Measurements from ENCODE around the gene CALHM2.
"Not testable (repeated sequence)": the region's sequence is repeated elsewhere in the genome, so short reads cannot be mapped to it uniquely, and the experiment has no call there.

CALHM2 gene

DNA sequence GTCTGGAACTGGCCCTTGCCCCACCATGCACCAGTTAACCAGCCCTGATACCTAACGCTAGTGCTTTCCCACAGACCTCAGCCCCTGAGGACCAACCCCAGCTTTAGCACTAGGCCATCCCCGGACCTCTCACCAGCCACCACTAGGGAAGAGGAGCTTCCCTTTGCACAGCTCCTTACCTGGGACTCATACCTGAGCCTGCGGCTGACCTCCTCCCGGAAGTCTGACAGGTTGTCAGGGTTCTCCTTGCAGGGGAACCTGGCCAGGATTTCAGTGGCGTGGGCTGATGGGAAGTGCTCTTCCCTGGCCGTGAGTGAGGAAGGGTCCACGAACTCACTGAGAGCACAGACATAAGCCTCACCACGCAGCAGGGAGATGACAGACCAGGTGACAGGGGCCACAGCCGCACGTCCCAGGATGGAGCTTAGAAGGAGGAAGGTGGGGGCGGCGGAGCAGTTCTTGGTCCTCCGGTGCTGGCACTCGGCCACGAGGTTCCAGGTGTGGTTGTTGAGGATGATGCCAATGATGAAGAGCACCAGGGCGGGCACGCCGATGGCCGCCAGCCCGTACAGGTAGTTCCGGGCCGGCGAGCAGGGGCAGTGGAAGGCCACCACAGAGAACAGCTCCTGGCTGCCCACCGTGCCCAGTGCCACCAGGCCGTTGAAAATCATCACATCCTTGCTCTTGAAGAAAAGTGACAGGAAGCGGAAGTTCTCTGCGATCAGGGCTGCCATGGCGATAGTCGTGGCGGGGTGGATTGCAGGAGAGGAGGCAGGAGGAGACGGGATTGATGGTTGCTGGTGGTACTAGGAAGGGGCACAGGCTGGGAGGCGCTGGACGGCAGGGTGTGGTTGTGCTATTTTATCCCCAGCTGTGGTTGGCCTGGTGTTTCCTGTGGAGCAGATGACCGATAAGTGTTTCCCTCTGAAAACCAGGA lies 2.7 kb downstream of the CALHM2 start:
- no peak for DNase-seq (ENCODE audit: low read depth)

DNA sequence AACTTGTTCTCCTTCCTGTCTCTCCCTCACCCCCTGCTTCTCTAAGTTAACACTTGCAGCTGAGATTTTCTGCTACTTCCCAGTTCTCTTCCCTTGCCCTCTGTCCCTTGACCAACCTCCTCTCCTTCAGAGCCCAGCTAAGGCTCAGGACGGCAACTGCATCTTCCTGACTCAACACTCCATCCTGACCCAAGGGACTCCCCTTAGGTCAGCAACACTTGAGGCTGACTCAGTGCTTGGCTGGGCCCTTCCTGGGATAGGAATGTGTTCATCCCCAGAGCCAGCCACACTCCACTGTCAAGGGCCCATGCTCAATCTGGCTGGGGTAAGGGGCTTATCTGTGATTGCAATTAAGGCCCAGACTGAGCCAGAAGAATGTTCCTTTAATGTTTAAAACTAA lies 3.4 kb downstream of the CALHM2 start:
- DNase-seq (ENCODE audit: low read depth): no peak

DNA sequence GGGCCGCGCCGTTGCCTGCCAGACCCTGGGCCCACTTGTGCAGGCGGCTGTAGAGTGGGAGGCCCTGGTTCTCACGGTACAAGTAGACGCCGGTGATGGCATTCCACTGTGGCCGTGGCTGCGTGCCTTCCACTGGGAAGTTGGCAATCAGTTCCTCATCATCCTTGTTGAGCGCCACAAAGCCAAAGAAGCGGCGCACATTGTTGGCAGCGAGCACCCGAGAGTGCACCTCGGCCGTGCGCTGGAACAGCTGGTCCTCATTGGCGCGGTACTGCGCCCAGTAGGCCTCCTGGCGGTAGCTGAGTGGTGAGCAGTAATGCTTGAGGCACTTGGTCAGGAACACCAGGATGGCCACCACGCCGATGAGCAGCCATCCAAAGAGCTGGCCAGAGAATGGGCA lies 5.0 kb downstream of the CALHM2 start:
- no peak for DNase-seq (ENCODE audit: low read depth)

DNA sequence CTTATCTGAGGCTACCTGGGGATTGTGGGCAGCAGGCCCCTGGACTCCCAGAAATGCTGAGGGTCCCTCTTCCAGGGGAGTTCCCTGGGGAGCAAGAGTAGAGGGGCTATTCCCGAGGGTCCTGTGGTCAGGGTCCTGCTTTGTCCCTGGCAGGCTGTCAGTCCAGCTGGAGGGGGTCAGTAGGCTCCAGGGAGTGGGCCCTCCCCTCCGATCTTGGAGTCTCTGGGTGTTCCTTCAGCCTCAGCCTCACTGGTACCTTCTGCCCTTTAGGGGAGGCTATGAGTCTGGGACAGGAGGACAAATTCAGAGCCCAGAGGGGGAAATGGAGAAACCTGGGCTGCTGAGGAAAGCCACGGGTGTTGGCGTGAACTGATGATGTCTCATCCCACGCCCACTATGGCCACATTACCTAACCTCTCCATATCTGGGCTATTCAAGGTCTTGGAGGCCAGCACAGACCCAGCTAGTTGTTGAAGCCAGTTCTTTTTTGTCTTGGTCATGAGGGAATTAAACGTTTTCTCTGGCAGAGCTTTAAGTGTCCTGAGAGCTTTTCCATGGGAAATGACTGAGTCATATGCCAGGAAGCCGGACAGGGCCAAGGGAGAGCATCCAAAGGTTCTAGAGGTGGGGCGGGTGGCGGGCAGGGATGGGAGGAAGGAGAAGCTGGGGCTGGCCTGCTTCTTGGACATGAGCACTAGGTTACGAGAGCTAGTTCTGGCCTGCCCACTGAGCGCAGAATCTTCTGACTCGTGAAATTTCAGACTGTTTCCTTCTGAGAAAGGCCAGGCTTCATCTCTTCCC lies 6.2 kb downstream of the CALHM2 start:
- DNase-seq (ENCODE audit: low read depth): no peak

DNA sequence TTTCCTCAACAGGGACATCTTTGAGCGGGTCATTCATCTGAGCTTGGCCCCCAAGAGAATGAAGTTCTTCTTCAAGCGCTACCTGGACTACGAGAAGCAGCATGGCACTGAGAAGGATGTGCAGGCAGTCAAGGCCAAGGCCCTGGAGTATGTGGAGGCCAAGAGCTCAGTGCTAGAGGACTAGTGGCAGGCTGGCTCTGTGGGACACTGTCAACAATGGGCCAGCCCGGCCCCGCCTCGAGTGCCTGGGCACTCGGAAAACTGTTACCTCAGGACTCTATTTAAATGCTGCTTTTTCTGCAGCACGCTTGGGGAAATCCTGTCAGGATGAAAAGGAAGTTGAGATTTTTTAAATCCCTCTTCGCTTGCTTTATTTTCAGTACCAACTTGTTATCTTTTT lies 6.8 kb downstream of the CALHM2 start:
- DNase-seq (ENCODE audit: low read depth): no peak

DNA sequence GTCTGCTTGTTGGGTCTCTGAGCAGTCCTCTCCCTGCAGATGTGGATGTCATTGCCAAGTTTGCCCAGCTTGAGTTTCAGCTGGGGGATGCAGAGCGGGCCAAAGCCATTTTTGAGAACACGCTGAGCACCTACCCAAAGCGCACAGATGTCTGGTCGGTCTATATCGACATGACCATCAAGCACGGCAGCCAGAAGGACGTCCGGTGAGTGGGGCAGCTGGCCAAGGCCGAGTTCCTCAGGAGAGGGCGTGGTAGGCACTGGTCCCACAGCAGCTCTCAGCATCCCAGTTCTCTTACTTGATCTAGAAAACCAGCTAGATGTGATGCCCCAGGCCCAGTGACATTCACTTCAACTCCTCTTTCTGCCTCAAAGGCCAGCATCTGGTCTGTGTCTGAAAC lies 7.7 kb downstream of the CALHM2 start:
- no peak for DNase-seq (ENCODE audit: low read depth)

DNA sequence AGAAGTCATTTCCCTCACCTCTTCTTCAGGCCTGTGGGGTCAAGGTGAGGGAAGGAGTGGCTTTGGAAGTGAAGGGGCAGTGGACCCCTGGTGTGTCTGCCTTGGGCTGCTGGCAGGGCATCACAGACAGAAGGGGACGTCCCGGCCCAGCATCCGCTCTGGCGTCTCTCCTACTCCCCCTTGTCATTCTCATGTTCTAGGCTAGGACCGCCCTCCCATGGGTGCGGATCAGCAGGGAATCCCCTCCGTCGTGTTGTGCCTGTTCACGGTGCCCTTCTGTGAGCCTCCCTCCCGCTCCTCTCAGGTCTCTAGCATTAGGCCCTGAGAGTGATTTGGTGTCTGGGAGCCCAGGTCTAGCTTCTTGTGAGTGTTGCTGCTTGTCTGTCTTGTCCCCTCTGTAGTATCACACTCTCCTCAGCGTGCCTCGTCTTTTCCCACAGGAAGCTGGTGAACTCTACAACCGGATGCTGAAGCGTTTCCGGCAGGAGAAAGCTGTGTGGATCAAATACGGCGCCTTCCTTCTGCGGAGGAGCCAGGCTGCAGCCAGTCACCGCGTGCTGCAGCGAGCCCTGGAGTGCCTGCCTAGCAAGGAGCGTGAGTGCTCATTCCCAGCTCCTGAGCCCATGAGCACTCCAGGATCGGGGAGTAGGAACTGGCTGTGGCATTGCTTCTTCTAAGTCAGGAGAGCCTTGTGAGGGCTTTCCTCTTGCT lies 8.5 kb downstream of the CALHM2 start:
- no peak for DNase-seq (ENCODE audit: low read depth)

DNA sequence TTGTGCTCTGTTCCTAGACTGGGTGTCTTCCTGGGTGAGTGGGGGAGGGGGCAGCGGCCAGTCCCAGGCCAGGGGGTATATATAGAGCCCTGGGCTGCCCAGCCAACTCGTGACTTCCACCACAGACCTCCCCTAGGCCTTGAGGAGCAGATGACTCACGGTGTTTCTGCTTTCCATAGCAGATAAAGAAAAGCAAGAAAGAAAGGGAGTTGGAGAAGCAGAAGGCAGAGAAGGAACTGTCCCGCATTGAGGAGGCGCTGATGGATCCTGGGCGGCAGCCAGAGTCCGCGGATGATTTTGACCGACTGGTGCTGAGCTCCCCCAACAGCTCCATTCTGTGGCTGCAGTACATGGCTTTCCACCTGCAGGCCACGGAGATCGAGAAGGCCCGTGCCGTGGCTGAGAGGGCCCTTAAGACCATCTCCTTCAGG lies 10.1 kb downstream of the CALHM2 start:
- no peak for DNase-seq (ENCODE audit: low read depth)

DNA sequence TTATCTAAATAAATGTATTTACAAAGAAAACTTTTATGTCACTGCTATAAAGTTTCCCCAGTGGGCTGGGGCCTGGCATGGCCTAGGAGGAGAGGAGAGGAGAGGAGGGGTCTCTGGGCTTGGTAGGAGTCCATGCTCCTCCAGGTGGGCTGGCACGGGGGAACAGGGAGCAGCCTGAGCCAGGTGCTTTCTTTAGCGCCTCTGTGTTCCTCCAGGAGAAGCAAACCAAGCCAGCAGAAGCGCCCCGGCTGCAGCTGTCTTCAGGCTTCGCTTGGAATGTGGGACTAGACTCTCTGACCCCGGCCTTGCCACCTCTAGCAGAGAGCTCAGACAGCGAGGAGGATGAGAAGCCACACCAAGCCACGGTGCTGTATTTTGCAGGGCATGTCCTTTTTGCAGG lies 10.6 kb downstream of the CALHM2 start:
- DNase-seq (ENCODE audit: low read depth): no peak

DNA sequence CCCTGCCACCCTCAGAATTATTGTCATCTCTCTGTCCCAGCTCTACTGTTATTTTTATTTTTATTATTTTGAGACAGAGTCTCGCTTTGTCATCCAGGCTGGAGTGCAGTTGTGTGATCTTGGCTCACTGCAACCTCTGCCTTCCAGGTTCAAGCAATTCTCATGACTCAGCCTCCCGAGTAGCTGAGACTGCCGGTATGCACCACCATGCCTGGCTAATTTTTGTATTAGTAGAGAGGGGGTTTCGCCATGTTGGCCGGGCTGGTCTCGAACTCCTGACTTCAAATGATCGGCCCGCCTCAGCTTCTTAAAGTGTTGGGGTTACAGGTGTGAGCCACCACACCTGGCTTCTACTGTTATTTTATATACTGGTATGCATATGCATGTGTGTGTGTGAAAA lies 11.0 kb downstream of the CALHM2 start:
- no peak for DNase-seq (ENCODE audit: low read depth)

DNA sequence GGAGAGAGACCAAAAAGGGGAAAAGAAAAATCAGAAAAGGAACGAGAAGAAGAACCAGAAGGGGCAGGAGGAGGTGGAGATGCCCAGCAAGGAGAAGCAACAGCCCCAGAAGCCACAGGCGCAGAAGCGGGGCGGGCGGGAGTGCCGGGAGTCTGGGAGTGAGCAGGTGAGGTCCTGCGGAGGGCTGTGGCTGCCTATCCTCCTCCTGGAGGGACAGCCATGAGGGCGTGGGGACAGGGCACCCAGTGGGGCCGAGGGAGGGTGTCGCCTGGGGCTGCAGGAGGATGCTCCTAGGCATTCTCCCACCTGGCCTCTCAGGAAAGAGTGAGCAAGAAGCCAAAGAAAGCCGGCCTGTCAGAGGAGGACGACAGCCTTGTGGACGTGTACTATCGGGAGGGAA lies 11.8 kb downstream of the CALHM2 start:
- DNase-seq (ENCODE audit: low read depth): no peak

DNA sequence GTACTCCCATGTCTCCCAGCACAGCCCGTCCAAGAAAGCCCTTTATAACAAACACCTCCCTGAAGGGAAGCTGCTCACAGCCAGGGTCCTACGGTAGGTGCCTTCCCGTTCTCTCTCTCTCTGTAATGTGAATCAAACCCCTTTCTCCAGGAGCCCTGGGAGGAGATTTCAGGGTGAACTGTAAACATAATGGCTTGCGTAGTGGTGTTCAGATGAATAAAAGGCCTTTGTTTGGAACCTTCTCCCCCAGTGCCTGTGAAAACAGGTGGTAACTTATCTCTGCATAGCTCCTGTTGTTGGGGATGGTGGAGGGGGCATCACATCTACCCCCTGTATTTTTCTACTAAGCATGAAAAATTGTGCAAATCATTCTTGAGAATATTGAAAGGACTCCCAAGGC lies 12.4 kb downstream of the CALHM2 start:
- no peak for DNase-seq (ENCODE audit: low read depth)

DNA sequence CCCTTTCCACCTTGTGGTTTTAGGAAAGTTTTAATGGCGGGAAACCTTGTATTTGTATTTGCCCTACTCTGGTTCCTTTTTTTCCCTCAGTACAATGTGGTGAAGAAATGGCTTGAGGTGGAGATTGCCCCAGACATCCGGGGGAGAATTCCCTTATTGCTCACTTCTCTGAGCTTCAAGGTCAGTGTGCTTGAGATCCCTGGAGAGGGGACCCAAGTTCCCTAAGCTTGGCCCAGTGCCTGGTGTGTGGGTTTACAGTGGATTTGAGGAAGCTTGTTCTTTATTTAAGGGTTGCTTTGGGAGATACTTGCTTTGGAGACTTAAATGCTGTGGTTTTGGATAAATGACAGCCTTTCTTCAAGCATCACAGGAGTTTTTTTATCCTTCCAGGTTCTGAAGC lies 18.3 kb downstream of the CALHM2 start:
- DNase-seq (ENCODE audit: low read depth): no peak

DNA sequence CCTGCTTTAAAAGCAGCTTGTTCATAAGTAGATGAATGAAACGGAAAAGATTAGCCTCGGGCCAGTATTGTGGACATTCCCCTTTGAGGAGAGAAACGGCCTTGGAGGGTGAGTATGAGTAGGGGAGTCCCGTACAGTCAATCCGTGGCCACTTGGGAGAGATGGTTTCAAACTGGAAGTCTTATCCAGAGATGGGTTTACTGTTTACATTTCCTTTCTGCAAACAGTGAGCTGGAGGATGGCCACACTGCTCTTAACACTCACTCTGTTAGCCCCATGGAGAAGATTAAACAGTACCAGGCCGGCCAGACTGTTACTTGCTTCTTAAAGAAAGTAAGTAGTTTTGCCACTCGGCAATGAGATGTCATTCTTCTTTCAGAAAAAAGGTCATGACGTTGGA lies 20.3 kb downstream of the CALHM2 start:
- DNase-seq (ENCODE audit: low read depth): no peak

DNA sequence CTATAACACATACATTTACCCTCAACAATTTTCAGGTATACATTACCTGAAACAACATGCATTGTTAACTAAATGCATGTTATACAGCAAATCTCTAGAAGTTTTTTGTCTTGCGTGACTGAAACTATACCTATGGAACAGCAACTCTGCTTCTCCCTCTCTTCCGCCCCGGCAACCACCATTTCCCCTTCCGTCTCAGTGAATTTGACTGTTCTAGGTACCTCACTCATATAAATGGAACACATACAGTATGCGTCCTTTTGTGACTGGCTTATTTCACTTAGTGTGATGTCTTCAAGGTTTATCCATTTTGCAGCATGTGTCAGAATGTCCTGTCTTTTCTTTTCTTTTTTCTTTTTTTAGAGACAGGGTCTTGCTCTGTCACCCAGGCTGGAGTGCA lies 22.5 kb downstream of the CALHM2 start:
- DNase-seq (ENCODE audit: low read depth): no peak

DNA sequence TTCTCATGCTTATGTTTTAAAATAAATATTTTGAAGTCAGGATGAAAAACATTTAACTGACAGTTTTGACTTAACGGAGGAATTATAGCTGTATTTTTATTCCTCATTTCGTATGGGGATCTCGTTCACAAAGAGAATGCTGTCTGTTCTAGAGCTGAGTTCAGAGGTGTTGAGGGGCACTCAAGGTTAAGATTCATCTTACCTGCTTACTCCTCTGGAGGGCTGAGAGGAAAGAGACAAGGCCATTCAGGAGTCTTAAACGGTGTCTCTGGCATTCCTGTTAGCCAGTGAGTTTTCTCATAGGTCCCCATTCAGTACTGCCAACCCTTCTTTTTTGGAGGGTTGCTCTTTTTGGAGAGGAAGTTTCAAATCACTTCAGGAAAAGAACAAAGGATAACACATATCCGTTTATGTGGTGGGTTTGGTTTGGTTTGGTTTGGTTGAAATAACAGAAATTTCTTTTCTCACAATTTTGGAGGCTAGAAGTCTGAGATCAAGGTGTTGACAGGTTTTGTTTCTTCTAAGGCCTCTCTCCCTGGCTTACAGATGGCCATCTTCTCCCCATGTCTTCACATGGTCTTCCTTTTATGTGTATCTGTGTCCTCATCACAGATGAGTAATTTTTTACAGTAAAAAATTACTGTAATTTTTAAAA lies 23.1 kb downstream of the CALHM2 start:
- DNase-seq (ENCODE audit: low read depth): no peak

DNA sequence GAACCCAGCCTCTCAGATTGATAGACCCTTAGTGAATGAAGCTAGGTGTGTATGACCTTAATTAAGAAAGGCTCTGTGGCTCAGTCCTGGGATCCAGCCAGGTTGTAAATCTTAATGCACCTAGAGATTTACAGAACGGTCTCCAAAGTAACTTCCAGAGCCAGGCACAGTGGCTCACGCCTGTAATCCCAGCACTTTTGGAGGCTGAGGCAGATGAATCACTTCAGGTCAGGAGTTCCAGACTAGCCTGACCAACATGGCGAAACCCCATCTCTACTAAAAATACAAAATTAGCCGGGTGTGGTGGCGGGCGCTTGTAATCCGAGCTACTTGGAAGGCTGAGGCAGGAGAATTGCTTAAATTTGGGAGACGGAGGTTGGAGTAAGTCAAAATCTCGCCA lies 24.3 kb downstream of the CALHM2 start:
- DNase-seq (ENCODE audit: low read depth): no peak

DNA sequence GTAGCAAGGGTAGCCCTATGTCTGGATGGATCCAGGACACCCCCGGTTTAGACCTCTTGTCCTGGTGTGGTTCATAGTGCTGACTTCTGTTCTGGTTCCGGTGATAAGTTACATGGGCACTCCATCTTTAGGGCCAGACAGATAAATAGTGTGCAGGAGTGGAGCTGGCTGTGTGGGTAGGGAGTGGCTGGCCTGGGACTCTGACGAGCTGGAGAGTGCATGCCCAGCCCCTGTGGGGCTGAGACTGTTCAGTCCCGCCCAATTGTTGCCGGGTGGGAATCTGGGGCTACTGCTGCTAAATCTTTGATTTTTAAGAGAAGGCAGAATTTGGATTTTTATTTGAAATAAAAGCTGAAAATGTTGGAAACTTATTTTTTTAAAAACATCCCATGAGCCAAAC lies 28.4 kb downstream of the CALHM2 start:
- DNase-seq (ENCODE audit: low read depth): no peak

DNA sequence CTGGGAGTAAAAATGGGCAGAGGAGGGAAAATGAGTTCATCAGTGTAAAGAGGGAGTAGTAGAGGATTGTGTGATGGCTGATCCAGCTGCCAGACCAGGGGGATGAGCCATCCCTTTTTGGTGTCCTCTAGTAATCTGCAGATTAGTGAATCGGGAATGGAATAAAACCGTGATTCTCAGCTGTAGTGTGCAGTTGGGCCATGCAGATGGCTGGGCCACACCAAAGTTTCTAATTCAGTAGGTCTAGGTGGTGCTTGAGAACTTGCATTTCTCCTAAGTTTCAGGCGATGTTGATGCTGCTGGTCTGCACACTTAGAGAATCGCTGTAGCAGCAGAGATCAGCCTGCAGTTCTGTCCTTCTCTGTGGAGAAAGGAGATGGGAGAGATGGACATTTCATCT lies 33.1 kb downstream of the CALHM2 start:
- DNase-seq (ENCODE audit: low read depth): no peak

DNA sequence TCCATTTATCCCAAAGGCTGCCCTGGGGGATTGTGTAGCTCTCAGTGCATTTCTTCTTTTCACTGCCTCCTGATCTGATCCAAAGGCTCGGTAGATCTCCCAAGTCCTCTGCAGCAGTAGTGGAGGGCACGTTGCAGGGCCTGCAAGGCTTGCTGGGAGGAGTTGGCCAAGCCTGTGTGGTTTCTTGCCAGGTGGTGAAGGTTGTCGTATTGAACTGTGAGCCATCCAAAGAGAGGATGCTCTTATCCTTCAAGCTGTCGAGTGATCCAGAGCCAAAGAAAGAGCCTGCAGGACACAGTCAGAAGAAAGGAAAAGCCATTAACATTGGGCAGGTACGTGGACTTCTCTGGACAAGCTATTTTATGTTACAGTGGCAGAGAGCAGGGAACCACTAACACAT lies 34.6 kb downstream of the CALHM2 start:
- DNase-seq (ENCODE audit: low read depth): no peak

DNA sequence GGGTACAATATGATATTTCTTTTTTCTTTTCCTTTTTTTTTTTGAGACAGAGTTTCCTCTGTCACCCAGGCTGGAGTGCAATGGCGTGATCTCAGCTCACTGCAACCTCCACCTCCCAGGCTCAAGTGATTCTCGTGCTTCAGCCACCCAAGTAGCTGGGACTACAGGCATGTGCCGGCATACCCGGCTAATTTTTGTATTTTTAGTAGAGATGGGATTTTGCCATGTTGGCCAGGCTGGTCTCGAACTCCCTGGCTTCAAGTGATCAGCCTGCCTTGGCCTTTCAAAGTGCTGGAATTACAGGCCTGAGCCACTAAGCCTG lies 35.1 kb downstream of the CALHM2 start:
- not testable (repeated sequence) for DNase-seq (ENCODE audit: low read depth)

DNA sequence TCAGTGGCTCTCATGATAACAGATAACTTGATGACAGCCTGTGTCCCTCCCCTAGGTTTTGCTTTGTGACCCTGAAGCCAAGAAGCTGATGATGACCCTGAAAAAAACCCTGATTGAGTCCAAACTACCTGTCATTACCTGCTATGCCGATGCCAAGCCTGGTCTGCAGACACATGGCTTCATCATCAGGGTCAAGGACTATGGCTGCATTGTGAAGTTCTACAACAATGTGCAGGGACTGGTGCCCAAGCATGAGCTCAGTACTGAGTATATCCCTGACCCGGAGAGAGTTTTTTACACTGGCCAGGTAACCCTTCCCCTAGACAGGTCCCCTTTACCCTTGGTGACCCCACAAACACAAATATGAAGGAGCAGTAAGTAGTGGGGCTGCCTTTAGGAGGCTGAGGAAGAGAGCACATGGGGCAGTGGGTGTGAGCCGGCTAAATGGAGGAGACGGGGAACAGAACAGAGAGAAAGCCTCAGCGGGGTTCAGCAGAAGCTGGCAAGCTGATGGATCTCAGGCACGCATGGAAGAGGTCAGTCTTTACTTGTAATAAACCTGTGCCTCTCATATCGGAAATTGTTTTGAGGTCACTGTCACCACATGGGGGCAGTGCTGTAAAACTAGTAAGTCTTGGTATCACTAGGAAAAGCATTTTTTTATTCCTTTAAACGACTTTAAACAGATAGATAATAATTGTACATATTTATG lies 35.6 kb downstream of the CALHM2 start:
- DNase-seq (ENCODE audit: low read depth): peak; percentile 33
